HepG2 (cell line): Measurements from ENCODE around the gene LPIN3. TPM values are rescaled to one million over a fixed set of nuclear protein-coding genes. Genes with fewer than 3 reads are reported as not detected.

Experiments used
- BRD4 ChIP-seq: sonication (generic); formaldehyde crosslinking; IDR thresholded peaks from 2 replicates; pipeline ENCODE4 v1.4.0; 2020; ENCODE audit warnings: missing genetic modification reagents
- HNRNPK ChIP-seq: fragments of 200-400 bp; formaldehyde crosslinking; IDR thresholded peaks from 2 replicates; pipeline ENCODE4 v1.6.1; 2018; ENCODE audit warnings: low read length, low read depth, moderate library complexity, mild to moderate bottlenecking; ENCODE audit not compliant: poor library complexity, severe bottlenecking
- ZNF33A ChIP-seq: sonication (generic); formaldehyde crosslinking; IDR thresholded peaks from 2 replicates; pipeline ENCODE4 v1.5.1; 2020; ENCODE audit warnings: missing genetic modification reagents, mild to moderate bottlenecking, moderate library complexity, borderline replicate concordance
- ZNF441 ChIP-seq: sonication (generic); formaldehyde crosslinking; IDR thresholded peaks from 2 replicates; pipeline ENCODE4 v1.7.0; 2021; ENCODE audit warnings: missing genetic modification reagents, borderline replicate concordance
- ZNF484 ChIP-seq: sonication (generic); formaldehyde crosslinking; IDR thresholded peaks from 2 replicates; pipeline ENCODE4 v1.5.1; 2020; ENCODE audit warnings: mild to moderate bottlenecking, low read depth, missing genetic modification reagents, borderline replicate concordance
- polyA plus RNA-seq, 8 experiments: library from polyadenylated mRNA; depleted of rRNA in 3 of 8; stranded (reverse) in 7 of 8; unstranded in 1 of 8; fragments of >200 nt; fragmentation: Illumina TruSeq in 4 of 8; extraction: Trizol in 4 of 8; gene quantifications; 2 replicates each; pipeline versions ENCODE4 v1.2.1 to v1.2.3, GENCODE V29; 2011 to 2016; ENCODE audit warnings: low read depth in 4 of 8, missing spikeins in 1 of 8, mixed read lengths in 1 of 8; ENCODE audit not compliant: insufficient read depth in 1 of 8
- total RNA-seq, 5 experiments: library from RNA; depleted of rRNA; stranded (reverse); fragments of >200 nt; fragmentation: Illumina TruSeq; extraction: Trizol; gene quantifications; 2 replicates each; pipeline ENCODE4 v1.2.3, GENCODE V29; 2016; ENCODE audit warnings: low read depth in 1 of 5
- TF ChIP-seq, protein P1 (sequence below): sonication (generic); formaldehyde crosslinking; IDR thresholded peaks from 2 replicates; pipeline ENCODE4 v1.4.0; 2020; ENCODE audit warnings: missing genetic modification reagents, borderline replicate concordance
- TF ChIP-seq, protein P2 (sequence below): sonication (generic); formaldehyde crosslinking; IDR thresholded peaks from 2 replicates; pipeline ENCODE4 v1.4.0; 2020; ENCODE audit warnings: missing genetic modification reagents
- TF ChIP-seq, protein P3 (sequence below): sonication (generic); formaldehyde crosslinking; IDR thresholded peaks from 2 replicates; pipeline ENCODE4 v1.5.0; 2020; ENCODE audit warnings: mild to moderate bottlenecking, missing genetic modification reagents
- TF ChIP-seq, protein P4 (sequence below): sonication (generic); formaldehyde crosslinking; IDR thresholded peaks from 2 replicates; pipeline ENCODE4 v1.8.0; 2022; ENCODE audit warnings: missing genetic modification reagents, mild to moderate bottlenecking, inconsistent platforms, borderline replicate concordance
- TF ChIP-seq, protein P5 (sequence below): sonication (generic); formaldehyde crosslinking; IDR thresholded peaks from 2 replicates; pipeline ENCODE4 v1.4.0; 2020; ENCODE audit warnings: low read depth, missing genetic modification reagents

LPIN3 gene
- total and polyA plus RNA-seq, 2 of the 13 experiments (the other 11 are each of a cell fraction or from before 2014, with no cell fraction given), result 14.2 to 28.6 TPM

DNA sequence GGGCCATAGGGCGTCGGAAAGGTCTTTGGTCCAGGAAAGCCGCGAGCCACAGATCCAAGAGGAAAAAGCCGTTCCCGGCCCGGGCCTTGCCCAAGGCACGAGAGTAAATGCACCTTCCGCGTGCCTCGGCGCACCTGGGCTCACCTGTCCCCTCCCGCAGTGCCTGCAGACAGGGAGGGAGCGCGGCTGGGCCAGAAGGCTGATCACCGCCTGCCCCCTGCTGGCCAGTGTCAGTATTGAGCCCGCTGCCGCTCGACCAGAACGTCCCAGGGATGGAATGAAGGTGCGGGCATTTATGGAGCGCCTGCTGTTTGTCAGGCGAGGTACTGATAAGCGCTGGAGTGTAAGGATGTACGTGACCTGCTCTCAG, 679 bp upstream of the LPIN3 start (continued):
- no peak for TF ChIP-seq ZNF484 (CRISPR knock-in tag)
- TF ChIP-seq, protein P1, sequence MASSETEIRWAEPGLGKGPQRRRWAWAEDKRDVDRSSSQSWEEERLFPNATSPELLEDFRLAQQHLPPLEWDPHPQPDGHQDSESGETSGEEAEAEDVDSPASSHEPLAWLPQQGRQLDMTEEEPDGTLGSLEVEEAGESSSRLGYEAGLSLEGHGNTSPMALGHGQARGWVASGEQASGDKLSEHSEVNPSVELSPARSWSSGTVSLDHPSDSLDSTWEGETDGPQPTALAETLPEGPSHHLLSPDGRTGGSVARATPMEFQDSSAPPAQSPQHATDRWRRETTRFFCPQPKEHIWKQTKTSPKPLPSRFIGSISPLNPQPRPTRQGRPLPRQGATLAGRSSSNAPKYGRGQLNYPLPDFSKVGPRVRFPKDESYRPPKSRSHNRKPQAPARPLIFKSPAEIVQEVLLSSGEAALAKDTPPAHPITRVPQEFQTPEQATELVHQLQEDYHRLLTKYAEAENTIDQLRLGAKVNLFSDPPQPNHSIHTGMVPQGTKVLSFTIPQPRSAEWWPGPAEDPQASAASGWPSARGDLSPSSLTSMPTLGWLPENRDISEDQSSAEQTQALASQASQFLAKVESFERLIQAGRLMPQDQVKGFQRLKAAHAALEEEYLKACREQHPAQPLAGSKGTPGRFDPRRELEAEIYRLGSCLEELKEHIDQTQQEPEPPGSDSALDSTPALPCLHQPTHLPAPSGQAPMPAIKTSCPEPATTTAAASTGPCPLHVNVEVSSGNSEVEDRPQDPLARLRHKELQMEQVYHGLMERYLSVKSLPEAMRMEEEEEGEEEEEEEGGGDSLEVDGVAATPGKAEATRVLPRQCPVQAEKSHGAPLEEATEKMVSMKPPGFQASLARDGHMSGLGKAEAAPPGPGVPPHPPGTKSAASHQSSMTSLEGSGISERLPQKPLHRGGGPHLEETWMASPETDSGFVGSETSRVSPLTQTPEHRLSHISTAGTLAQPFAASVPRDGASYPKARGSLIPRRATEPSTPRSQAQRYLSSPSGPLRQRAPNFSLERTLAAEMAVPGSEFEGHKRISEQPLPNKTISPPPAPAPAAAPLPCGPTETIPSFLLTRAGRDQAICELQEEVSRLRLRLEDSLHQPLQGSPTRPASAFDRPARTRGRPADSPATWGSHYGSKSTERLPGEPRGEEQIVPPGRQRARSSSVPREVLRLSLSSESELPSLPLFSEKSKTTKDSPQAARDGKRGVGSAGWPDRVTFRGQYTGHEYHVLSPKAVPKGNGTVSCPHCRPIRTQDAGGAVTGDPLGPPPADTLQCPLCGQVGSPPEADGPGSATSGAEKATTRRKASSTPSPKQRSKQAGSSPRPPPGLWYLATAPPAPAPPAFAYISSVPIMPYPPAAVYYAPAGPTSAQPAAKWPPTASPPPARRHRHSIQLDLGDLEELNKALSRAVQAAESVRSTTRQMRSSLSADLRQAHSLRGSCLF (CRISPR knock-in tag), result no peak
- TF ChIP-seq BRD4 (CRISPR knock-in tag), result no peak
- TF ChIP-seq HNRNPK, result no peak
- TF ChIP-seq, protein P2, sequence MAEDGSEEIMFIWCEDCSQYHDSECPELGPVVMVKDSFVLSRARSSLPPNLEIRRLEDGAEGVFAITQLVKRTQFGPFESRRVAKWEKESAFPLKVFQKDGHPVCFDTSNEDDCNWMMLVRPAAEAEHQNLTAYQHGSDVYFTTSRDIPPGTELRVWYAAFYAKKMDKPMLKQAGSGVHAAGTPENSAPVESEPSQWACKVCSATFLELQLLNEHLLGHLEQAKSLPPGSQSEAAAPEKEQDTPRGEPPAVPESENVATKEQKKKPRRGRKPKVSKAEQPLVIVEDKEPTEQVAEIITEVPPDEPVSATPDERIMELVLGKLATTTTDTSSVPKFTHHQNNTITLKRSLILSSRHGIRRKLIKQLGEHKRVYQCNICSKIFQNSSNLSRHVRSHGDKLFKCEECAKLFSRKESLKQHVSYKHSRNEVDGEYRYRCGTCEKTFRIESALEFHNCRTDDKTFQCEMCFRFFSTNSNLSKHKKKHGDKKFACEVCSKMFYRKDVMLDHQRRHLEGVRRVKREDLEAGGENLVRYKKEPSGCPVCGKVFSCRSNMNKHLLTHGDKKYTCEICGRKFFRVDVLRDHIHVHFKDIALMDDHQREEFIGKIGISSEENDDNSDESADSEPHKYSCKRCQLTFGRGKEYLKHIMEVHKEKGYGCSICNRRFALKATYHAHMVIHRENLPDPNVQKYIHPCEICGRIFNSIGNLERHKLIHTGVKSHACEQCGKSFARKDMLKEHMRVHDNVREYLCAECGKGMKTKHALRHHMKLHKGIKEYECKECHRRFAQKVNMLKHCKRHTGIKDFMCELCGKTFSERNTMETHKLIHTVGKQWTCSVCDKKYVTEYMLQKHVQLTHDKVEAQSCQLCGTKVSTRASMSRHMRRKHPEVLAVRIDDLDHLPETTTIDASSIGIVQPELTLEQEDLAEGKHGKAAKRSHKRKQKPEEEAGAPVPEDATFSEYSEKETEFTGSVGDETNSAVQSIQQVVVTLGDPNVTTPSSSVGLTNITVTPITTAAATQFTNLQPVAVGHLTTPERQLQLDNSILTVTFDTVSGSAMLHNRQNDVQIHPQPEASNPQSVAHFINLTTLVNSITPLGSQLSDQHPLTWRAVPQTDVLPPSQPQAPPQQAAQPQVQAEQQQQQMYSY, result no peak
- TF ChIP-seq, protein P3, sequence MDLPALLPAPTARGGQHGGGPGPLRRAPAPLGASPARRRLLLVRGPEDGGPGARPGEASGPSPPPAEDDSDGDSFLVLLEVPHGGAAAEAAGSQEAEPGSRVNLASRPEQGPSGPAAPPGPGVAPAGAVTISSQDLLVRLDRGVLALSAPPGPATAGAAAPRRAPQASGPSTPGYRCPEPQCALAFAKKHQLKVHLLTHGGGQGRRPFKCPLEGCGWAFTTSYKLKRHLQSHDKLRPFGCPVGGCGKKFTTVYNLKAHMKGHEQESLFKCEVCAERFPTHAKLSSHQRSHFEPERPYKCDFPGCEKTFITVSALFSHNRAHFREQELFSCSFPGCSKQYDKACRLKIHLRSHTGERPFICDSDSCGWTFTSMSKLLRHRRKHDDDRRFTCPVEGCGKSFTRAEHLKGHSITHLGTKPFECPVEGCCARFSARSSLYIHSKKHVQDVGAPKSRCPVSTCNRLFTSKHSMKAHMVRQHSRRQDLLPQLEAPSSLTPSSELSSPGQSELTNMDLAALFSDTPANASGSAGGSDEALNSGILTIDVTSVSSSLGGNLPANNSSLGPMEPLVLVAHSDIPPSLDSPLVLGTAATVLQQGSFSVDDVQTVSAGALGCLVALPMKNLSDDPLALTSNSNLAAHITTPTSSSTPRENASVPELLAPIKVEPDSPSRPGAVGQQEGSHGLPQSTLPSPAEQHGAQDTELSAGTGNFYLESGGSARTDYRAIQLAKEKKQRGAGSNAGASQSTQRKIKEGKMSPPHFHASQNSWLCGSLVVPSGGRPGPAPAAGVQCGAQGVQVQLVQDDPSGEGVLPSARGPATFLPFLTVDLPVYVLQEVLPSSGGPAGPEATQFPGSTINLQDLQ (CRISPR knock-in tag), result no peak
- TF ChIP-seq ZNF33A (CRISPR knock-in tag), result no peak
- TF ChIP-seq, protein P4, sequence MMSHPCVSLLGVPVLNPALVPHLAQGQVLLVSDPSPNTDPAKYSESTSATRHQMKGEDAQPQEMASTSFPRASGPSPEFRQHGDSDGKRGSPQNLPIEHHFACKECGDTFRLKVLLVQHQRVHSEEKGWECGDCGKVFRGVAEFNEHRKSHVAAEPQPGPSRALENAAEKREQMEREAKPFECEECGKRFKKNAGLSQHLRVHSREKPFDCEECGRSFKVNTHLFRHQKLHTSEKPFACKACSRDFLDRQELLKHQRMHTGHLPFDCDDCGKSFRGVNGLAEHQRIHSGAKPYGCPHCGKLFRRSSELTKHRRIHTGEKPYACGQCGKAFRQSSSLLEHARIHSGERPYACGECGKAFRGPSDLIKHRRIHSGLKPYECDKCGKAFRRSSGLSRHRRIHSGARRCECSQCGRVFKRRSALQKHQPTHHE (CRISPR knock-in tag), result no peak
- no peak for TF ChIP-seq ZNF441
- TF ChIP-seq, protein P5, sequence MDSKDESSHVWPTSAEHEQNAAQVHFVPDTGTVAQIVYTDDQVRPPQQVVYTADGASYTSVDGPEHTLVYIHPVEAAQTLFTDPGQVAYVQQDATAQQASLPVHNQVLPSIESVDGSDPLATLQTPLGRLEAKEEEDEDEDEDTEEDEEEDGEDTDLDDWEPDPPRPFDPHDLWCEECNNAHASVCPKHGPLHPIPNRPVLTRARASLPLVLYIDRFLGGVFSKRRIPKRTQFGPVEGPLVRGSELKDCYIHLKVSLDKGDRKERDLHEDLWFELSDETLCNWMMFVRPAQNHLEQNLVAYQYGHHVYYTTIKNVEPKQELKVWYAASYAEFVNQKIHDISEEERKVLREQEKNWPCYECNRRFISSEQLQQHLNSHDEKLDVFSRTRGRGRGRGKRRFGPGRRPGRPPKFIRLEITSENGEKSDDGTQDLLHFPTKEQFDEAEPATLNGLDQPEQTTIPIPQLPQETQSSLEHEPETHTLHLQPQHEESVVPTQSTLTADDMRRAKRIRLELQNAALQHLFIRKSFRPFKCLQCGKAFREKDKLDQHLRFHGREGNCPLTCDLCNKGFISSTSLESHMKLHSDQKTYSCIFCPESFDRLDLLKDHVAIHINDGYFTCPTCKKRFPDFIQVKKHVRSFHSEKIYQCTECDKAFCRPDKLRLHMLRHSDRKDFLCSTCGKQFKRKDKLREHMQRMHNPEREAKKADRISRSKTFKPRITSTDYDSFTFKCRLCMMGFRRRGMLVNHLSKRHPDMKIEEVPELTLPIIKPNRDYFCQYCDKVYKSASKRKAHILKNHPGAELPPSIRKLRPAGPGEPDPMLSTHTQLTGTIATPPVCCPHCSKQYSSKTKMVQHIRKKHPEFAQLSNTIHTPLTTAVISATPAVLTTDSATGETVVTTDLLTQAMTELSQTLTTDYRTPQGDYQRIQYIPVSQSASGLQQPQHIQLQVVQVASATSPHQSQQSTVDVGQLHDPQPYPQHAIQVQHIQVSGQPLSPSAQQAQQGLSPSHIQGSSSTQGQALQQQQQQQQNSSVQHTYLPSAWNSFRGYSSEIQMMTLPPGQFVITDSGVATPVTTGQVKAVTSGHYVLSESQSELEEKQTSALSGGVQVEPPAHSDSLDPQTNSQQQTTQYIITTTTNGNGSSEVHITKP (CRISPR knock-in tag), result no peak
